GM12878 (cell line): ENCODE data around the gene HNRNPAB. TPM values are rescaled to one million over a fixed set of nuclear protein-coding genes. Genes with fewer than 3 reads are reported as not detected.

Experiments used
- ATAC-seq: fragments of 200-7000 bp; cut with Tn5 transposase; 3 replicates; pipeline ENCODE4 v1.9.1; 2020; ENCODE audit warnings: mild to moderate bottlenecking, moderate library complexity
- BruUV-seq: library from RNA; stranded (reverse); fragments of 400-500 nt; replicated peaks from 2 replicates; lab custom pipeline; 2021; lab: Mats Ljungman, UMichigan
- CTCF ChIA-PET: fragments of 300-600 bp; sonication (Branson Sonifier 250); formaldehyde crosslinking; extraction: SDS; loops from one replicate; lab custom pipeline; 2021; ENCODE audit warnings: inconsistent platforms; lab: Yijun Ruan, JAX
- POLR2A ChIA-PET: fragments of 350-600 bp; formaldehyde crosslinking; extraction: SDS; loops from one replicate; lab custom pipeline; 2021; ENCODE audit warnings: inconsistent platforms; lab: Charles Lee
- RAD21 ChIA-PET: fragments of 300-600 bp; sonication (Branson Sonifier 250); formaldehyde crosslinking; loops from one replicate; lab custom pipeline; 2023; ENCODE audit warnings: antibody characterized with exemption; ENCODE audit not compliant: unreplicated experiment; lab: Charles Lee
- SMC1A ChIA-PET: fragments of 300-600 bp; sonication (Branson Sonifier 250); formaldehyde crosslinking; loops from one replicate; lab custom pipeline; 2023; ENCODE audit not compliant: unreplicated experiment, uncharacterized antibody; lab: Charles Lee
- DNase-seq: peaks from one replicate; pipeline ENCODE4 v3.0.0-alpha.2; 2011; ENCODE audit warnings: low read depth, low spot score
- FAIRE-seq: peaks from 3 replicates; lab custom pipeline; 2011; peaks lifted over from hg19 to GRCh38; lab: Jason Lieb, UNC
- H2AFZ ChIP-seq: 2 replicates; pipeline ENCODE4 v1.6.0; 2011; ENCODE audit warnings: low read depth, low read length, control low read depth; ENCODE audit not compliant: control insufficient read depth
- H3K27ac ChIP-seq: 2 replicates; pipeline ENCODE4 v1.5.1; 2011; ENCODE audit warnings: control low read depth; ENCODE audit not compliant: control insufficient read depth, insufficient read depth
- H3K27me3 ChIP-seq, 2 experiments: replicated peaks in 1 of 2; 2 replicates each; pipeline versions ENCODE4 v1.6.0 to v1.6.1; 2011; ENCODE audit warnings: low read length in 1 of 2; ENCODE audit not compliant: control insufficient read depth in 2 of 2, insufficient read depth in 2 of 2
- H3K36me3 ChIP-seq, 2 experiments: 2 replicates each; pipeline ENCODE4 v1.5.1; 2011; ENCODE audit warnings: low read length in 1 of 2; ENCODE audit not compliant: control insufficient read depth in 2 of 2, insufficient read depth in 2 of 2
- H3K4me1 ChIP-seq: 2 replicates; pipeline ENCODE4 v1.6.1; 2011; ENCODE audit warnings: mild to moderate bottlenecking, low read length, moderate library complexity, mixed read lengths; ENCODE audit not compliant: control insufficient read depth, insufficient read depth
- H3K4me2 ChIP-seq: 2 replicates; pipeline ENCODE4 v1.6.0; 2011; ENCODE audit warnings: control low read depth; ENCODE audit not compliant: control insufficient read depth, insufficient read depth
- H3K4me3 ChIP-seq: fragments of 200-600 bp; sonication (generic); 2 replicates; pipeline ENCODE4 v1.5.1; 2016
- H3K79me2 ChIP-seq: 2 replicates; pipeline ENCODE4 v1.6.0; 2011; ENCODE audit warnings: low read length; ENCODE audit not compliant: control insufficient read depth, insufficient read depth
- H3K9ac ChIP-seq: 2 replicates; pipeline ENCODE4 v1.8.0; 2011; ENCODE audit warnings: low read length, control low read depth, mixed read lengths; ENCODE audit not compliant: control insufficient read depth, insufficient read depth
- H3K9me3 ChIP-seq: replicated peaks from 3 replicates; pipeline ENCODE4 v1.5.1; 2011; ENCODE audit warnings: mild to moderate bottlenecking, low read length; ENCODE audit not compliant: control insufficient read depth, insufficient read depth
- H4K20me1 ChIP-seq: 2 replicates; pipeline ENCODE4 v1.6.0; 2011; ENCODE audit not compliant: control insufficient read depth, insufficient read depth
- WGBS: methylation state at CpG from one replicate; pipeline ENCODE4 v1.1.6; 2016; ENCODE audit warnings: low lambda C conversion rate; ENCODE audit not compliant: insufficient replicate concordance, insufficient coverage; ENCODE audit errors: missing lambda C conversion rate; 5-methylcytosine and 5-hydroxymethylcytosine counted together
- in situ Hi-C: fragments of 300-500 bp; cut with MboI; formaldehyde crosslinking; loops from 9 replicates; pipeline ENCODE4 v1.14.3; 2018; ENCODE audit warnings: mixed read lengths
- intact Hi-C: fragments of 100-400 bp; cut with micrococcal nuclease; formaldehyde crosslinking; loops from one replicate; pipeline ENCODE4 v1.14.2; 2022; ENCODE audit not compliant: unreplicated experiment
- polyA plus RNA-seq, 11 experiments: library from polyadenylated mRNA; depleted of rRNA in 4 of 11; unstranded in 6 of 11; stranded (reverse) in 5 of 11; fragments of >200 nt; fragmentation: Nextera tagmentation in 4 of 11; fragmentation: Illumina TruSeq in 1 of 11; extraction: Ambion mirVana in 4 of 11; extraction: Trizol in 1 of 11; gene quantifications; 1 replicate in 1 of 11; 2 replicates in 10 of 11; pipeline versions ENCODE4 v1.2.1 to v1.2.3, GENCODE V29; 2011 to 2016; ENCODE audit warnings: inconsistent platforms in 2 of 11, missing spikeins in 2 of 11, low read depth in 1 of 11
- total RNA-seq, 4 experiments: library from RNA; depleted of rRNA in 3 of 4; stranded (reverse); fragments of >200 nt in 3 of 4; fragmentation: Illumina TruSeq in 1 of 4; extraction: Trizol in 1 of 4; gene quantifications; 2 replicates each; pipeline versions ENCODE4 v1.2.1 to v1.2.3, GENCODE V29; 2013 to 2021
- TF ChIP-seq, protein P1 (sequence below): fragments of 450-650 bp; IDR thresholded peaks from 2 replicates; pipeline ENCODE4 v1.6.1; 2017; ENCODE audit warnings: mild to moderate bottlenecking, moderate library complexity

Gene HNRNPAB
- total and polyA plus RNA-seq, 10 of the 15 experiments (the other 5 are each of a cell fraction or from before 2014, with no cell fraction given) = 42.3 to 330 (median 230) TPM

DNA sequence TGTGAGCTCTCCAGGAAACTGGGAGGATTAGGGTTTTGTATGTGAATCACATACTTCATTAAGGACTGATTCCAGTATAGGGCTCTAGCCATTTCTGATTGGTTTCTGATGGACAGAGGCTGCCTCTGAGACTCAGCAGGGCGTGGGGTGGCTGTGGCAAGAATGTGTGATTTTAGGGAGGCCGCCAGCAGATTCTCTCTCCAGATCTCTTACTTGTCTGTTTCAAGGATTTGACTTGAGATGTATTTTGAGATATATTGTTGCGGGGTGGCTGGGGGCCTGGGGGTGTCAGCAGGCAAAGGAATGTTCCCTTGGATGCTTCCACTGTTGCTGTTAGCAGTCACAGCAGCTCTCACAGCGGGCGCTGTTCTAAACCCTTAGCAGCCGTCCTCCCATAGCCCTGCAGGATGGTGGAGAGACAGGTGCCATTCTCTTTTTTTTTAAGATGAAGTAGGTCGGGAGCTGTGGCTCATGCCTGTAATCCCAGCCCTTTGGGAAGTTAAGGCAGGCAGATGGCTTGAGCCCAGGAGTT, 8.0 kb upstream of the HNRNPAB start:
- H3K9me3 ChIP-seq = no peaks in the 10 kb centered on the region
- H3K27me3 ChIP-seq = peaks cover 0 to 5% of the 10 kb centered on the region in 2 experiments; a peak in 3 of 4 replicates
- no peak for DNase-seq
- H3K4me2 ChIP-seq = no peak overlapping the region
- no peaks in the 10 kb centered on the region for H3K4me1 ChIP-seq
- ChIA-PET RAD21 (no interaction called here), POLR2A (interaction anchor here (0.6 kb wide), 1 partner anchor 647 kb away, joined by 3 read pairs; no protein-coding TSS in a partner anchor), SMC1A (no interaction called here), CTCF (interaction anchor here (0.7 to 1.9 kb wide), 3 partner anchors 11 to 18 kb away, joined by 3 to 7 read pairs (median 3); no protein-coding TSS in a partner anchor)
- no peaks in the 10 kb centered on the region for H4K20me1 ChIP-seq
- intact Hi-C loops = no loop called here
- TF ChIP-seq, protein P1, sequence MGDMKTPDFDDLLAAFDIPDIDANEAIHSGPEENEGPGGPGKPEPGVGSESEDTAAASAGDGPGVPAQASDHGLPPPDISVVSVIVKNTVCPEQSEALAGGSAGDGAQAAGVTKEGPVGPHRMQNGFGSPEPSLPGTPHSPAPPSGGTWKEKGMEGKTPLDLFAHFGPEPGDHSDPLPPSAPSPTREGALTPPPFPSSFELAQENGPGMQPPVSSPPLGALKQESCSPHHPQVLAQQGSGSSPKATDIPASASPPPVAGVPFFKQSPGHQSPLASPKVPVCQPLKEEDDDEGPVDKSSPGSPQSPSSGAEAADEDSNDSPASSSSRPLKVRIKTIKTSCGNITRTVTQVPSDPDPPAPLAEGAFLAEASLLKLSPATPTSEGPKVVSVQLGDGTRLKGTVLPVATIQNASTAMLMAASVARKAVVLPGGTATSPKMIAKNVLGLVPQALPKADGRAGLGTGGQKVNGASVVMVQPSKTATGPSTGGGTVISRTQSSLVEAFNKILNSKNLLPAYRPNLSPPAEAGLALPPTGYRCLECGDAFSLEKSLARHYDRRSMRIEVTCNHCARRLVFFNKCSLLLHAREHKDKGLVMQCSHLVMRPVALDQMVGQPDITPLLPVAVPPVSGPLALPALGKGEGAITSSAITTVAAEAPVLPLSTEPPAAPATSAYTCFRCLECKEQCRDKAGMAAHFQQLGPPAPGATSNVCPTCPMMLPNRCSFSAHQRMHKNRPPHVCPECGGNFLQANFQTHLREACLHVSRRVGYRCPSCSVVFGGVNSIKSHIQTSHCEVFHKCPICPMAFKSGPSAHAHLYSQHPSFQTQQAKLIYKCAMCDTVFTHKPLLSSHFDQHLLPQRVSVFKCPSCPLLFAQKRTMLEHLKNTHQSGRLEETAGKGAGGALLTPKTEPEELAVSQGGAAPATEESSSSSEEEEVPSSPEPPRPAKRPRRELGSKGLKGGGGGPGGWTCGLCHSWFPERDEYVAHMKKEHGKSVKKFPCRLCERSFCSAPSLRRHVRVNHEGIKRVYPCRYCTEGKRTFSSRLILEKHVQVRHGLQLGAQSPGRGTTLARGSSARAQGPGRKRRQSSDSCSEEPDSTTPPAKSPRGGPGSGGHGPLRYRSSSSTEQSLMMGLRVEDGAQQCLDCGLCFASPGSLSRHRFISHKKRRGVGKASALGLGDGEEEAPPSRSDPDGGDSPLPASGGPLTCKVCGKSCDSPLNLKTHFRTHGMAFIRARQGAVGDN = no peak
- H3K4me3 ChIP-seq = no peak overlapping the region
- in situ Hi-C loops = no loop called here
- H3K79me2 ChIP-seq = no peaks in the 10 kb centered on the region
- 53% methylated on average over 7 of the region's 7 CpGs for WGBS
- H3K27ac ChIP-seq = no peak overlapping the region
- H3K36me3 ChIP-seq = no peaks in the 10 kb centered on the region
- FAIRE-seq = no peak
- no peak overlapping the region for H2AFZ ChIP-seq
- no peak overlapping the region for H3K9ac ChIP-seq
- no peak; the same call in 2 of the 3 replicates for ATAC-seq
- BruUV-seq = no TSS peak
